Activated naive CD8-positive, alpha-beta T cell treated with anti-CD3 and anti-CD28 coated beads for 36 hours (primary cell): ENCODE measurements around the gene IQUB. TPM values are rescaled to one million over a fixed set of nuclear protein-coding genes. Genes with fewer than 3 reads are reported as not detected.
"Not testable (repeated sequence)": the region's sequence is repeated elsewhere in the genome, so short reads cannot be mapped to it uniquely, and the experiment has no call there.

Source experiments
- DNase-seq: peaks from one replicate; pipeline ENCODE4 v3.0.0; 2021
- H3K27ac Mint-ChIP-seq: one replicate; pipeline ENCODE4 v1.8.0; 2022; ENCODE audit warnings: mild to moderate bottlenecking, moderate library complexity, mixed read lengths
- H3K27me3 Mint-ChIP-seq: one replicate; pipeline ENCODE4 v1.8.0; 2022; ENCODE audit warnings: mild to moderate bottlenecking, mixed read lengths
- H3K36me3 Mint-ChIP-seq: one replicate; pipeline ENCODE4 v1.8.0; 2021; ENCODE audit warnings: mild to moderate bottlenecking, mixed read lengths
- H3K4me1 Mint-ChIP-seq: one replicate; pipeline ENCODE4 v1.8.0; 2021; ENCODE audit warnings: mixed read lengths
- H3K4me3 Mint-ChIP-seq: one replicate; pipeline ENCODE4 v1.8.0; 2022; ENCODE audit warnings: mild to moderate bottlenecking, moderate library complexity, mixed read lengths
- H3K9me3 Mint-ChIP-seq: one replicate; pipeline ENCODE4 v1.8.0; 2022; ENCODE audit warnings: mixed read lengths
- total RNA-seq, 2 experiments: library from RNA; stranded (reverse); gene quantifications; one replicate each; pipeline ENCODE4 v1.2.3, GENCODE V29; 2021

Gene IQUB
- total RNA-seq, 2 experiments from 2014 or later = 0.06 TPM; not detected in 1

GRCh38 chr7:123532343-123532742 lies 2.1 kb downstream of the IQUB start:
- not testable (repeated sequence) for H3K27ac Mint-ChIP-seq, H3K36me3 Mint-ChIP-seq, DNase-seq, H3K9me3 Mint-ChIP-seq
- Mint-ChIP-seq H3K4me3 (peak overlapping the region; percentile 55), H3K4me1 (peaks cover 18% of the 10 kb centered on the region), H3K27me3 (peaks cover 32% of the 10 kb centered on the region)

- H3K9me3 Mint-ChIP-seq, H3K4me3 Mint-ChIP-seq, H3K36me3 Mint-ChIP-seq, H3K27ac Mint-ChIP-seq, DNase-seq: not testable (repeated sequence)
- Mint-ChIP-seq H3K27me3 (peaks cover 32% of the 10 kb centered on the region), H3K4me1 (peaks cover 16% of the 10 kb centered on the region)
These were observed 4.3 kb downstream of the IQUB start for GRCh38 chr7:123530035-123530591.

GRCh38 chr7:123528265-123528664 lies 6.1 kb downstream of the IQUB start:
- H3K36me3 Mint-ChIP-seq = no peaks in the 10 kb centered on the region

GRCh38 chr7:123527712-123528225 lies 6.6 kb downstream of the IQUB start:
- H3K4me3 Mint-ChIP-seq, H3K27ac Mint-ChIP-seq, DNase-seq, H3K9me3 Mint-ChIP-seq, H3K36me3 Mint-ChIP-seq, H3K4me1 Mint-ChIP-seq: not testable (repeated sequence)
- H3K27me3 Mint-ChIP-seq = peaks cover 19% of the 10 kb centered on the region

More at GRCh38 chr7:123528265-123528664, 6.1 kb downstream of the IQUB start:
- Mint-ChIP-seq H3K27ac (no peak overlapping the region), H3K4me3 (no peak overlapping the region), H3K4me1 (peaks cover 6% of the 10 kb centered on the region), H3K9me3 (peaks cover 3% of the 10 kb centered on the region), H3K27me3 (peaks cover 22% of the 10 kb centered on the region)
- no peak for DNase-seq

GRCh38 chr7:123526533-123526932 lies 7.9 kb downstream of the IQUB start:
- DNase-seq, H3K4me3 Mint-ChIP-seq, H3K36me3 Mint-ChIP-seq, H3K9me3 Mint-ChIP-seq, H3K4me1 Mint-ChIP-seq, H3K27ac Mint-ChIP-seq: not testable (repeated sequence)
- H3K27me3 Mint-ChIP-seq = peaks cover 10% of the 10 kb centered on the region

GRCh38 chr7:123522066-123522465 lies 12.3 kb downstream of the IQUB start:
- no peaks in the 10 kb centered on the region for H3K27me3 Mint-ChIP-seq
- H3K27ac Mint-ChIP-seq = no peak overlapping the region
- H3K9me3 Mint-ChIP-seq = peaks cover 3% of the 10 kb centered on the region
- H3K4me1 Mint-ChIP-seq = no peaks in the 10 kb centered on the region
- DNase-seq = no peak
- no peak overlapping the region for H3K4me3 Mint-ChIP-seq
- no peaks in the 10 kb centered on the region for H3K36me3 Mint-ChIP-seq

GRCh38 chr7:123505221-123505620 lies 29.2 kb downstream of the IQUB start:
- H3K27ac Mint-ChIP-seq = no peak overlapping the region
- peaks cover 6% of the 10 kb centered on the region for H3K9me3 Mint-ChIP-seq
- DNase-seq = no peak
- no peak overlapping the region for H3K4me3 Mint-ChIP-seq
- H3K27me3 Mint-ChIP-seq = peaks cover 16% of the 10 kb centered on the region
- no peaks in the 10 kb centered on the region for H3K4me1 Mint-ChIP-seq
- H3K36me3 Mint-ChIP-seq = no peaks in the 10 kb centered on the region

- Mint-ChIP-seq H3K4me3 (no peak overlapping the region), H3K27me3 (peaks cover 19% of the 10 kb centered on the region), H3K27ac (no peak overlapping the region), H3K9me3 (peaks cover 6% of the 10 kb centered on the region), H3K36me3 (no peaks in the 10 kb centered on the region), H3K4me1 (no peaks in the 10 kb centered on the region)
- no peak for DNase-seq
These were observed 32.2 kb downstream of the IQUB start for GRCh38 chr7:123502201-123502600.

- Mint-ChIP-seq H3K4me1 (no peaks in the 10 kb centered on the region), H3K36me3 (no peaks in the 10 kb centered on the region), H3K4me3 (no peak overlapping the region), H3K27me3 (peaks cover 26% of the 10 kb centered on the region), H3K9me3 (peaks cover 3% of the 10 kb centered on the region), H3K27ac (no peak overlapping the region)
- DNase-seq = no peak
These were observed 33.4 kb downstream of the IQUB start for GRCh38 chr7:123500878-123501489.

- Mint-ChIP-seq H3K9me3 (no peaks in the 10 kb centered on the region), H3K27me3 (peaks cover 32% of the 10 kb centered on the region), H3K4me1 (no peaks in the 10 kb centered on the region), H3K36me3 (no peaks in the 10 kb centered on the region), H3K27ac (no peak overlapping the region), H3K4me3 (no peak overlapping the region)
- DNase-seq = no peak
These were observed 35.0 kb downstream of the IQUB start for GRCh38 chr7:123499211-123499970.

- peaks cover 32% of the 10 kb centered on the region for H3K27me3 Mint-ChIP-seq
- H3K9me3 Mint-ChIP-seq = no peaks in the 10 kb centered on the region
- no peaks in the 10 kb centered on the region for H3K36me3 Mint-ChIP-seq
- no peak overlapping the region for H3K4me3 Mint-ChIP-seq
- DNase-seq = no peak
- no peaks in the 10 kb centered on the region for H3K4me1 Mint-ChIP-seq
- H3K27ac Mint-ChIP-seq = no peak overlapping the region
These were observed 35.8 kb downstream of the IQUB start for GRCh38 chr7:123498601-123499000.

- DNase-seq = no peak
- Mint-ChIP-seq H3K27me3 (peaks cover 32% of the 10 kb centered on the region), H3K4me1 (no peaks in the 10 kb centered on the region), H3K4me3 (no peak overlapping the region), H3K9me3 (no peaks in the 10 kb centered on the region), H3K27ac (no peak overlapping the region), H3K36me3 (no peaks in the 10 kb centered on the region)
These were observed 36.4 kb downstream of the IQUB start for GRCh38 chr7:123498031-123498430.

GRCh38 chr7:123494193-123494796 lies 40.1 kb downstream of the IQUB start:
- Mint-ChIP-seq H3K9me3 (peaks cover 2% of the 10 kb centered on the region), H3K27ac (no peak overlapping the region), H3K36me3 (no peaks in the 10 kb centered on the region), H3K27me3 (peaks cover 27% of the 10 kb centered on the region), H3K4me3 (no peak overlapping the region), H3K4me1 (no peaks in the 10 kb centered on the region)
- peak; percentile 1 for DNase-seq

- Mint-ChIP-seq H3K4me1 (no peaks in the 10 kb centered on the region), H3K36me3 (no peaks in the 10 kb centered on the region), H3K27me3 (peaks cover 17% of the 10 kb centered on the region), H3K27ac (no peak overlapping the region), H3K9me3 (peaks cover 2% of the 10 kb centered on the region), H3K4me3 (no peak overlapping the region)
- DNase-seq = no peak
These were observed 41.9 kb downstream of the IQUB start for GRCh38 chr7:123492485-123492884.

- Mint-ChIP-seq H3K27me3 (peaks cover 21% of the 10 kb centered on the region), H3K9me3 (peaks cover 2% of the 10 kb centered on the region), H3K27ac (no peak overlapping the region), H3K4me1 (no peaks in the 10 kb centered on the region), H3K36me3 (no peaks in the 10 kb centered on the region), H3K4me3 (no peak overlapping the region)
- DNase-seq = no peak
These were observed 48.7 kb downstream of the IQUB start for GRCh38 chr7:123485721-123486120.
